ENCODE measurements around the gene A1CF. TPM values are rescaled to one million over a fixed set of nuclear protein-coding genes. Genes with fewer than 3 reads are reported as not detected.
"Not testable (repeated sequence)": the region's sequence is repeated elsewhere in the genome, so short reads cannot be mapped to it uniquely, and the experiment has no call there.

A1CF gene
- 10 to 100 TPM in 1 of 12 donors, under 1 TPM in 7, not detected in 4; 0.04 to 11.2 (median 0.10) TPM for polyA plus RNA-seq (ENCODE audit: insufficient read length in 12 of 12)
- long read RNA-seq, donor 1, partial matches to known transcripts: 11 of 11 reads
- long read RNA-seq, donor 1, other reads (novel, unspliced or antisense): 0 of 11 reads
- long read RNA-seq, donor 2: 0 reads
- long read RNA-seq, donor 3: 0 reads
- long read RNA-seq, donor 4: 0 reads
- long read RNA-seq, donor 5: 0 reads
- long read RNA-seq, donor 6: 0 reads
- long read RNA-seq, donor 7: 0 reads
- long read RNA-seq, donor 8: 0 reads
- long read RNA-seq, donor 9: 0 reads
- long read RNA-seq, donor 10: 0 reads
- long read RNA-seq, donor 11: 0 reads

- DNase-seq: no peak
Measured at GRCh38 chr10:50885097-50885859, at the start of gene A1CF. TSS of gene A1CF (minus strand) at chr10:50885627. CDS start at chr10:50859940, 25,687 bp downstream.

GRCh38 chr10:50931948-50932431 is 46.6 kb upstream of the A1CF start:
- no peak for DNase-seq

GRCh38 chr10:50929670-50930069 is 44.2 kb upstream of the A1CF start:
- no peak for DNase-seq

GRCh38 chr10:50928190-50928552 is 42.7 kb upstream of the A1CF start:
- DNase-seq: no peak

GRCh38 chr10:50927522-50928189 is 42.2 kb upstream of the A1CF start:
- DNase-seq: no peak

GRCh38 chr10:50923471-50923870 is 38.0 kb upstream of the A1CF start:
- not testable (repeated sequence) for DNase-seq

- no peak for DNase-seq
Measured at GRCh38 chr10:50919010-50919409, 33.6 kb upstream of the A1CF start.

- DNase-seq: no peak
Measured at GRCh38 chr10:50918529-50918928, 33.1 kb upstream of the A1CF start.

- DNase-seq: peak; percentile 4
Measured at GRCh38 chr10:50917486-50917885, 32.1 kb upstream of the A1CF start.

- DNase-seq: no peak
Measured at GRCh38 chr10:50909334-50910014, 24.0 kb upstream of the A1CF start.

- DNase-seq: no peak
Measured at GRCh38 chr10:50908366-50908765, 22.9 kb upstream of the A1CF start.

GRCh38 chr10:50905797-50906196 is 20.4 kb upstream of the A1CF start:
- not testable (repeated sequence) for DNase-seq

GRCh38 chr10:50896721-50897120 is 11.3 kb upstream of the A1CF start:
- DNase-seq: no peak

GRCh38 chr10:50894312-50894711 is 8.9 kb upstream of the A1CF start:
- no peak for DNase-seq

- DNase-seq: no peak
Measured at GRCh38 chr10:50892467-50892866, 7.0 kb upstream of the A1CF start.

GRCh38 chr10:50884302-50884701 is 1.1 kb downstream of the A1CF start:
- no peak for DNase-seq

- DNase-seq: no peak
Measured at GRCh38 chr10:50883629-50884028, 1.8 kb downstream of the A1CF start.

- no peak for DNase-seq
Measured at GRCh38 chr10:50882540-50882983, 2.9 kb downstream of the A1CF start.

GRCh38 chr10:50881046-50881445 is 4.4 kb downstream of the A1CF start:
- DNase-seq: not testable (repeated sequence)

GRCh38 chr10:50876429-50876828 is 9.0 kb downstream of the A1CF start:
- DNase-seq: no peak

GRCh38 chr10:50874723-50875122 is 10.7 kb downstream of the A1CF start:
- no peak for DNase-seq

GRCh38 chr10:50866317-50866716 is 19.1 kb downstream of the A1CF start:
- no peak for DNase-seq

Data from muscle of arm (tissue), 14 donors.